ENCODE results near the gene ARHGAP4. TPM values are rescaled to one million over a fixed set of nuclear protein-coding genes. Genes with fewer than 3 reads are reported as not detected.

ARHGAP4 gene
- total and polyA plus RNA-seq, 10 of the 15 experiments (the other 5 are each of a cell fraction or from before 2014, with no cell fraction given) = 0.71 to 120 (median 44.3) TPM

DNA sequence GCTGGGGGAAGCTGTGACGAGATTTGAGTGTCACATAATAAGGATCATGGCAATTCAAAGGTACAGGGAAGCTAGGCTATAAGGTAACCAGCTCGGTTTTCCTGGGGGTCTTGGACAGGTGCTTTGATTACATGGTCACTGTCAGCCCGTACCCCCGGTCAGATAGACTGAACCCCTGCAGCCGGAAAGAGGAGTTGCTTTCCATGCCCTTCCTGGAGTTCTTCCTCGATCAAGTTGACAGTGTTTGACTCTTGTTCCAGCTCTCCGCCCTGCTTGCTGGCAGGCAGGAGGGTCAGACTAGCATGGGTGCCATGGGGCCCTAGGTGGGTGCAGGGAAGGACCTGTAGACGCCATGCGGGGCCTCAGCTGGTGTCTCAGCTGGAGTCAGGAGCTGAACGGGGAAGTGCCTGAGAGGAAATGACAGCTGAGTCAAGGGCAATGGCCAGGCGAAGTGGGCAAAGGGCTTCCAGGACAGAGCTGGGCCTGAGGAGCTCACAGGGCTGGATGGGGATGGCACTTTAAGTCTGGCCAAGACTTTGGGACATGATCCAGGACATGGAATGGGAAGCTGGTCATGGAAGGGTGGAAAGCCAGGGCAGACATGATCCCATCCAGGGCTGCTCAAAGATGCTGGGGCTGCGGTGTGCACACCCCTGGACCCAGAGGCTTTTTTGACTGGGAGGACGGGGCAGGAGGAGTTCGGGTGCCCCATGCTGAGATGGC is 48.1 kb upstream of the ARHGAP4 start:
- ChIA-PET SMC1A (ENCODE audit: uncharacterized antibody, unreplicated experiment) (interaction anchor here (0.7 to 1.9 kb wide), 3 partner anchors 29 to 98 kb away, joined by 3 to 5 read pairs (median 5); no protein-coding TSS in a partner anchor), CTCF (interaction anchor here (0.6 to 1.5 kb wide), 3 partner anchors 29 to 78 kb away, joined by 3 read pairs; no protein-coding TSS in a partner anchor), RAD21 (ENCODE audit: unreplicated experiment) (interaction anchor here (0.6 to 2.2 kb wide), 6 partner anchors 30 to 202 kb away, joined by 3 to 11 read pairs (median 5); no protein-coding TSS in a partner anchor), POLR2A (interaction anchor here (0.7 to 2.7 kb wide), 7 partner anchors 11 to 67 kb away, joined by 3 to 11 read pairs (median 4); no protein-coding TSS in a partner anchor)
- 82% methylated on average over 14 of the region's 14 CpGs for WGBS (ENCODE audit: insufficient coverage, insufficient replicate concordance, low lambda C conversion rate, missing lambda C conversion rate)
- Histone ChIP-seq H4K20me1 (ENCODE audit: control insufficient read depth, insufficient read depth) (no peaks in the 10 kb centered on the region), H3K4me3 (peak overlapping the region; percentile 74; the same call in 1 of the 2 replicates), H3K27ac (ENCODE audit: control insufficient read depth, insufficient read depth) (peak overlapping the region; percentile 99), H3K9ac (ENCODE audit: control insufficient read depth, insufficient read depth, low read length) (peak overlapping the region; percentile 96), H3K27me3 (replicated peaks in 1 of 2; ENCODE audit: control insufficient read depth in 2 of 2, insufficient read depth in 2 of 2, low read length in 1 of 2) (no peaks in the 10 kb centered on the region), H3K9me3 (replicated peaks; ENCODE audit: control insufficient read depth, insufficient read depth, low read length) (no peaks in the 10 kb centered on the region), H3K36me3 (ENCODE audit: control insufficient read depth in 2 of 2, insufficient read depth in 2 of 2, low read length in 1 of 2) (no peaks in the 10 kb centered on the region; a peak in 1 of 4 replicates), H3K79me2 (ENCODE audit: control insufficient read depth, insufficient read depth, low read length) (peaks cover 36% of the 10 kb centered on the region), H3K4me2 (ENCODE audit: control insufficient read depth, insufficient read depth) (peak overlapping the region; percentile 89), H2AFZ (ENCODE audit: control insufficient read depth, low read depth, low read length) (peak overlapping the region; percentile 15; the same call in 1 of the 2 replicates), H3K4me1 (ENCODE audit: control insufficient read depth, insufficient read depth, low read length) (peaks cover 10% of the 10 kb centered on the region)
- no peak for ATAC-seq
- no peak for FAIRE-seq
- in situ Hi-C loops (cut with MboI) = no loop called here
- no TSS peak for BruUV-seq (replicated peaks)
- no peak for DNase-seq (ENCODE audit: low read depth, low spot score)
- intact Hi-C loops (cut with micrococcal nuclease; ENCODE audit: unreplicated experiment) = loop anchor here (5.0 kb wide), 1 partner anchor 123 kb away; the partner anchor contains the start of gene MECP2
- TF ChIP-seq SIN3A (IDR thresholded peaks at IDR 0.05; ENCODE audit: low read depth, low read length) (no peak), LARP7 (IDR thresholded peaks at IDR 0.05) (0 out of 2 replicates have a peak, but pooled peaks have one; percentile 41), SMAD5 (IDR thresholded peaks at IDR 0.05; ENCODE audit: low read depth) (no peak), IKZF1 (conservative IDR thresholded peaks at IDR 0.05) (0 out of 2 replicates have a peak, but pooled peaks have one; percentile 24)
- TF ChIP-seq, protein P1, sequence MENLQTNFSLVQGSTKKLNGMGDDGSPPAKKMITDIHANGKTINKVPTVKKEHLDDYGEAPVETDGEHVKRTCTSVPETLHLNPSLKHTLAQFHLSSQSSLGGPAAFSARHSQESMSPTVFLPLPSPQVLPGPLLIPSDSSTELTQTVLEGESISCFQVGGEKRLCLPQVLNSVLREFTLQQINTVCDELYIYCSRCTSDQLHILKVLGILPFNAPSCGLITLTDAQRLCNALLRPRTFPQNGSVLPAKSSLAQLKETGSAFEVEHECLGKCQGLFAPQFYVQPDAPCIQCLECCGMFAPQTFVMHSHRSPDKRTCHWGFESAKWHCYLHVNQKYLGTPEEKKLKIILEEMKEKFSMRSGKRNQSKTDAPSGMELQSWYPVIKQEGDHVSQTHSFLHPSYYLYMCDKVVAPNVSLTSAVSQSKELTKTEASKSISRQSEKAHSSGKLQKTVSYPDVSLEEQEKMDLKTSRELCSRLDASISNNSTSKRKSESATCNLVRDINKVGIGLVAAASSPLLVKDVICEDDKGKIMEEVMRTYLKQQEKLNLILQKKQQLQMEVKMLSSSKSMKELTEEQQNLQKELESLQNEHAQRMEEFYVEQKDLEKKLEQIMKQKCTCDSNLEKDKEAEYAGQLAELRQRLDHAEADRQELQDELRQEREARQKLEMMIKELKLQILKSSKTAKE (IDR thresholded peaks at IDR 0.05; ENCODE audit: low read depth, poor library complexity, severe bottlenecking) = no peak
- TF ChIP-seq, protein P2, sequence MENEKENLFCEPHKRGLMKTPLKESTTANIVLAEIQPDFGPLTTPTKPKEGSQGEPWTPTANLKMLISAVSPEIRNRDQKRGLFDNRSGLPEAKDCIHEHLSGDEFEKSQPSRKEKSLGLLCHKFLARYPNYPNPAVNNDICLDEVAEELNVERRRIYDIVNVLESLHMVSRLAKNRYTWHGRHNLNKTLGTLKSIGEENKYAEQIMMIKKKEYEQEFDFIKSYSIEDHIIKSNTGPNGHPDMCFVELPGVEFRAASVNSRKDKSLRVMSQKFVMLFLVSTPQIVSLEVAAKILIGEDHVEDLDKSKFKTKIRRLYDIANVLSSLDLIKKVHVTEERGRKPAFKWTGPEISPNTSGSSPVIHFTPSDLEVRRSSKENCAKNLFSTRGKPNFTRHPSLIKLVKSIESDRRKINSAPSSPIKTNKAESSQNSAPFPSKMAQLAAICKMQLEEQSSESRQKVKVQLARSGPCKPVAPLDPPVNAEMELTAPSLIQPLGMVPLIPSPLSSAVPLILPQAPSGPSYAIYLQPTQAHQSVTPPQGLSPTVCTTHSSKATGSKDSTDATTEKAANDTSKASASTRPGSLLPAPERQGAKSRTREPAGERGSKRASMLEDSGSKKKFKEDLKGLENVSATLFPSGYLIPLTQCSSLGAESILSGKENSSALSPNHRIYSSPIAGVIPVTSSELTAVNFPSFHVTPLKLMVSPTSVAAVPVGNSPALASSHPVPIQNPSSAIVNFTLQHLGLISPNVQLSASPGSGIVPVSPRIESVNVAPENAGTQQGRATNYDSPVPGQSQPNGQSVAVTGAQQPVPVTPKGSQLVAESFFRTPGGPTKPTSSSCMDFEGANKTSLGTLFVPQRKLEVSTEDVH (IDR thresholded peaks at IDR 0.05; ENCODE audit: low read depth, partially characterized antibody) = no peak

Measured in GM12878 (cell line).